ENCODE measurements around the gene LIPT1.
"Not testable (repeated sequence)": the region's sequence is repeated elsewhere in the genome, so short reads cannot be mapped to it uniquely, and the experiment has no call there.

LIPT1 gene

GRCh38 chr2:99180755-99181623, 26.2 kb downstream of the LIPT1 start, which contains the start of the genes MITD1 and MRPL30:
MITD1 (minus strand) TSS chr2:99181058; CDS start chr2:99180981, 77 bp downstream.
MRPL30 (plus strand) TSS chr2:99181184; CDS start chr2:99186204, 5,020 bp downstream.
- DNase-seq (ENCODE audit: low read depth), result peak; percentile 80

- no peak for DNase-seq (ENCODE audit: low read depth)
Observed at GRCh38 chr2:99181624-99182000, 26.8 kb downstream of the LIPT1 start.

DNA sequence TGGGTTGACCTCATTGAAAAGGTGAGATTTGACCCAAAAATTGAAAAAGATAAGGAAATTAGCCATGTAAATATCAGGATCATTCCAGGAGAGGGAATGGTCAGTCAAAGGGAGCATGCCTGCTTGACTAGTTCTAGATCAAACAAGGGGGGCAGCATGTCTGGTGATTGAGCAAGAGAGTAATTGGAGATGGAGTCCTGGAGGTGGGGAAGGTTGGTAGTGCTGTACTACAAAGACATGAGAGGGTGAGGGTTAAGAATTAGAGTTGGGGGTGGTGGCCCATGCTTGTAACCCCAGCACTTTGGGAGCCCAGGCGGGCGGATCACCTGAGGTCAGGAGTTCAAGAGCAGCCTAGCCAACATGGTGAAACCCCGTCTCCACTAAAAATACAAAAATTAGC, 28.3 kb downstream of the LIPT1 start:
- DNase-seq (ENCODE audit: low read depth), result no peak

DNA sequence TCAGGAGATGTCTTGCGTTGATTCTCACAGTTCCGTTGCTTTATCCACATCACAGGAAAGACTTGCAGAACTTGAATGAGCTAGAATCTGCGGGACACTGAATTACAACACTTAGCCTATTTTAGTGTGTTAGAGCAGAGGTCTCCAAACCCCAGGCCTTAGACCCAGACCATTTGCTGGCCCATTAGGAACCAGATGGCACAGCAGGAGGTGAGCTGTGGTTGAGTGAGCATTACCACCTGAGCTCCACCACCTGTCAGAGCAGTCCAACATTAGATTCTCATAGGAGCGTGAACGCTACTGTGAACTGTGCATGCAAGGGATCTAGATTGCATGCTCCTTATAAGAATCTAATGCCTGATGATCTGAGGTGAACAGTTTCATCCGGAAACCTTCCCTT, 30.0 kb downstream of the LIPT1 start:
- no peak for DNase-seq (ENCODE audit: low read depth)

DNA sequence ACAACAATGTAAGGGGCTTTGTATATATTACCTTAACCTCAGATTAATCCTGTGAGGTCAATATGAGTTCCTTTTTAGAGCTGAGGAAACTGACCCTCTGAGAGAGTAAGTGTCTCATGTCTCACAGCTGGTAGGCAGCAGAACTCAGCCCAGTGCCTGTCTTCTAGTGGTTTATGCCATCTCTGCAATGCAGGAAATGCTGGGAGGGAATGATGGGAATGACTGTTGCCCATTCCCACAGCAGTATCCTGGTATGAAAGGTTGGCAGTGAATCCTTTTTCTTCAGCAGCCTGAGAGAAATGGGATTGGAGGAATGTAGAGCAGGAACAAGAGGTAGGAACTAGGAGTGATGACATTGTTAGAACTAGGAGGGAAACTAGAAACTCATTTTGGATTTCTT, 32.2 kb downstream of the LIPT1 start:
- no peak for DNase-seq (ENCODE audit: low read depth)

GRCh38 chr2:99188357-99188756, 33.6 kb downstream of the LIPT1 start:
- no peak for DNase-seq (ENCODE audit: low read depth)

DNA sequence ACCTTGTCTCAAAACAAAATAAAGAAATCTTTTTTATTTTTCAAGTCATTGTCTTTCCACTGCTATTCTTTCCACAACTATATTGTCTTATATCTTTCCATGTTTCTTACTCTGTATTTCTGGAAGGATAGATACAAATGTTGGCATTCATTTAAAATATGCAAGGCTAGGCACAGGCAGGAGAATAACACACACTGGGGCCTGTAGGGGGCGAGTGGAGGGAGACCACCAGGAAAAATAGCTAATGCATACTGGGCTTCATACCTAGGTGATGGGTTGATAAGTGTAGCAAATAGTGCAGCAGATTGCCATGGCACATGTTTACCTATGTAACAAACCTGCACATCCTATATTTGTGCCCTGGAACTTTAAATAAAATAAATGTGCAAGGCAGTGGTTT, 35.8 kb downstream of the LIPT1 start:
- no peak for DNase-seq (ENCODE audit: low read depth)

- not testable (repeated sequence) for DNase-seq (ENCODE audit: low read depth)
Observed at GRCh38 chr2:99192364-99192763, 37.6 kb downstream of the LIPT1 start.

- DNase-seq (ENCODE audit: low read depth), result no peak
Observed at GRCh38 chr2:99198103-99198841, 43.5 kb downstream of the LIPT1 start.

DNA sequence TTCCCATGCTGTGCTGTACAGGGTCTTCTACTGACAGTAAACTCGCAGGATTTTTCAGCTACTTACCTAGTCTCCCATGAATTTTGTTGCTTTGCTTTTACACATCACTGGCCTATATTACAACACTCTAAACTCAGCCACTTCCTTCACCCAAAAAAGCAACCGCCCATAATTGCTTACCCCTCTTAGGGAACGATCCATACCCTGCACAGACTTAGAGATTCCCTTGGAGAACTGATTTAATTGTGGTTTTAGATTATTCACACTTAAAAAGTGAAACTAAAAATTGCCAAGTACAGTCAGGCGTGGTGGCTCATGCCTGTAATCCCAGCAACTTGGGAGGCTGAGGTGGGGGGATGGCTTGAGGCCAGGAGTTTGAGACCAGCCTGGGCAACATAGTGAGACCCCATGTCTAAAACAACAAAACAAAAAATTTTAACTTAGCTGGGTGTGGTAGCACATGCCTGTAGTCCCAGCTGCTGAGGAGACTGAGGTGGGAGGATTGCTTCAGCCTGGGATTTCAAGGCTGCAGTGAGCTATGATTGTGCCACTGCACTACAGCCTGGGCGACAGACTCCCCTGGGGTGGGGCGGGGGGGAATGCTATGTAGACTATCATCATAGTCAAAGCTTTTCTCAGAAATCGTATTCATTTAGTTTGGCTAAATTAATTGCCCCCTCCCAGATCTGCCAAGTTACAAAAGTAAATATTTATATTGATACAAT, 45.5 kb downstream of the LIPT1 start:
- no peak for DNase-seq (ENCODE audit: low read depth)

DNA sequence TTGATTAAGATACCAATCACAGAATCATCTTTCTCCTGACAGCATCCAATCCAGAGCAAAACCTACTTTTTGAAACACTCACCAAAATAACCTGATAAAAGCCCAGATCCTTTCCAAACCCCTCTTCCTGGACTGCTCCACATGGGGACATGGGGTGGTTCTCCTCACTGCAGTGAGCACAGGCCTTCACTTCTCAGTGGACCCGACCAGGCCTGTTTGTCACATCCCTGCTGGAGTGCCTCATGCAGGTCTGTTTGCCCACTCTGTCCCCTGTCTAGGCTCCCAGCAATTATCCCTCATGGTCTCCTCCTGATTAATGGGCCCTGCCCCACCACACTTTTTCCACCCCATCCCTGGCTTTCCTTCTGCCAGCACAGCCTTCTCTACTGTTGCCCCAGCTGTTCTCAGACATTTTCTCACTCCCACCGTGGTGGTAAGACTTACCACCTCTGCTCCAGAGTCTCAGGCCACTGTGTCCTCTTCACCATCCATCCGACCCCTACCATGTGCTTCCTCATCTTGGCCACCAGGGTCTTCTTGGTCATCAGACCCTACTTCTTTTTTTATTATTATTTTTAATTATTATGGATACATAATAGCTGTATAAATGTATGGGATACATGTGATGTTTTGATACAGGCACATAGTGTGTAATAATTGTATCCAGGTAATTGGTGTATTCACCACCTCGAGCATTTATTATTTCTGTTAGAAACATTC, 47.4 kb downstream of the LIPT1 start:
- DNase-seq (ENCODE audit: low read depth), result no peak

GRCh38 chr2:99205491-99205890, 50.7 kb downstream of the LIPT1 start:
- DNase-seq (ENCODE audit: low read depth), result no peak
